GM18505 (cell line): ENCODE data around the gene NKX6-2.

ENCODE experiments used
- ATAC-seq: cut with Tn5 transposase; IDR thresholded peaks from one replicate; pipeline ENCODE4 v1.9.1; 2021; ENCODE audit not compliant: unreplicated experiment
- POLR2A ChIP-seq: IDR thresholded peaks from 4 replicates; pipeline ENCODE4 v1.6.1; 2011; ENCODE audit warnings: borderline replicate concordance; ENCODE audit not compliant: insufficient read depth, insufficient read length; ENCODE audit errors: extremely low read depth

The NKX6-2 gene

DNA sequence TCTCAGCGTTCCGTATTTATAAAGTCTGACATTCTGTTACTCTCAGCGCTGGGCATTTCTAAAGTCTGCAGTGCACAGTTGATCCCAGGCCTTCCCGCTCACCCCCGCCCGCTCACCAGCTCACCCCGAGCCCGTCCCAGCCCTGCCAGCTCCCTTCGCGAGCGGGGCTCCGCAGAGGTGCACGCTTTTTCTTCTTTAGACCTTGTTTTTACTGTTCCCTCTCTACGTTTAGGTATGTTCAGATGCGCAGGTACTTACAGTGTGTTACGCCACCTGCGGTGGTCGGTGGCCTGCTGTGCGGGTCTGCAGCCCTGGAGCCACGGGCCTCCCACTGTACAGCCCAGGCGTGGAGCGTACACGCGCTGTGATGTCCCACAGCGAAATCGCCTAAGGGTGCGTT is 28.8 kb downstream of the NKX6-2 start:
- ATAC-seq: no peak
- no peak for TF ChIP-seq POLR2A

DNA sequence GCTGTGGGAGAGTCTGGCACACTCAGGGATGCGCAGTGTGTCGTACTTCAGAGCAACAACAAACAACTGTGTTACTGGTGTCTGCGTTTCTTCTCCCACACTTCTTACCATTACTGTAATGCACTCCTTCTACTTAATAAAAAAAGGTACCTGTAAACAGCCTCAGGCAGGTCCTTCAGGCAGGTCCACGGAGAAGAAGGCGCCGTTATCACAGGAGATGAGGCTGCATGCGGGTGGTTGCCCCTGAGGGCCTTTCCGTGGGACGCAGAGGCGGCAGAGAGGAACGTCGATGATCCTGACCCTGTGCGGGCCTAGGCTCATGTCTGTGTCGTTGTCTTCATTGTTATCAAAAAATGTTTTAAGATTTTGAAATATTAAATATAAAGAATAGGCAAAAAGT is 29.4 kb downstream of the NKX6-2 start:
- ATAC-seq: no peak
- TF ChIP-seq POLR2A: no peak

DNA sequence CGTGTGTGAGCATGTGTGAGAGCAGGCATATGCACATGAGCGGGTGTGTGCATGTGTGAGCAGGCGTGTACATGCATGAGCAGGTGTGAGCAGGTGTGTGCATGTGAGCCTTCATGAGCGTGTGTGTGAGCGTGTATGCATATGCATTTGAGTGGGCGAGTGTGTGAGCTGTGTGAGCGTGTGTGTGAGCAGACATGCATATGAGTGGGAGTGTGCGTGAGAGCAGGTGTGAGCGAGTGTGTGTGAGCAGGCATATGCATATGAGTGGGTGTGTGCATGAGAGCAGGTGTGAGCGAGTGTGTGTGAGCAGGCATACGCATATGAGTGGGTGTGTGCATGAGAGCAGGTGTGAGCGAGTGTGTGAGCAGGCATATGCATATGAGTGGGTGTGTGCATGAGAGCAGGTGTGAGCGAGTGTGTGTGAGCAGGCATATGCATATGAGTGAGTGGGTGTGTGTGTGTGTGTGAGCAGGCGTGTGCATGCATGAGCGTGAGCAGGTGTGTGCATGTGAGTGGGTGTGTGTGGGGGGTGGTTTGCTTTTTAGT is 30.7 kb downstream of the NKX6-2 start:
- ATAC-seq: no peak
- no peak for TF ChIP-seq POLR2A

DNA sequence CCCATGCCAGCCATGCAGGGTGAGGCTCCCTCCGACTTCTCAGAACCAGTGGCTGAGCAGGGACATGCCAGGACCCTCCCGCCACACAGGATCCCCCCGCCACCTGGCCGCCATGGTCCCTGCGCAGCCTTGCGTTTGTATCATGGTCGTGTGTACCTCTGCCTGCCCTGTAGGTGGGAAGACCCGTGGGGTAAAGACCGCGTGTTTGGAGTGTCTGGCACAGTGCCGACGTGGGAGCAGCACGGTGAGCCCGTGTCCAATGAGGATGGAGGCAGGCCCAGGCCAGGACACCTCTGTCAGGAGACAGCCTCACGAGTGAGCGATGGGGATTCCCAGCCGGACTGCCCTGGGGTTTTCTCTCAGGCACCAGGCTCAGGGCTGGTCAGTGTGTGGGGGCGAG is 31.9 kb downstream of the NKX6-2 start:
- no peak for ATAC-seq
- no peak for TF ChIP-seq POLR2A

DNA sequence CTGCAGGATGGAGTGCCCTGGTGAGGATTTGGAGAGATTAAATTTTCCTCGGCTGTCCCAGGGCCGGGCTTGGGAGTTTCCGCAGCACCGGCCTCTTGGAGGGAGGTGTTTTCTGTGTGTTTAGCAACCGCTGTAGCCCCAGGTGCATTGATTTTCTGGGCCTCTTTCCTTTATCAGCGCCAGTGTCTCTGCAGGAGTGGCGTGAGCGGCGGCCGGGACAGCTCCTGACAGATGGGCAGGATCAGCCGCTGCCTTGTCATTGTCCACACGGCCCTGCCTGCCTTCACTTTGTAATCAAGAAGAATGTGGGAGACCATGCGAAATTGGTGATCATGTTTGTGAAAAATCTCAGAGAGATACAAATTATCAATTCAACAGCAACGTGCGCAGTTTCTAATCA is 32.4 kb downstream of the NKX6-2 start:
- TF ChIP-seq POLR2A: no peak
- no peak for ATAC-seq

DNA sequence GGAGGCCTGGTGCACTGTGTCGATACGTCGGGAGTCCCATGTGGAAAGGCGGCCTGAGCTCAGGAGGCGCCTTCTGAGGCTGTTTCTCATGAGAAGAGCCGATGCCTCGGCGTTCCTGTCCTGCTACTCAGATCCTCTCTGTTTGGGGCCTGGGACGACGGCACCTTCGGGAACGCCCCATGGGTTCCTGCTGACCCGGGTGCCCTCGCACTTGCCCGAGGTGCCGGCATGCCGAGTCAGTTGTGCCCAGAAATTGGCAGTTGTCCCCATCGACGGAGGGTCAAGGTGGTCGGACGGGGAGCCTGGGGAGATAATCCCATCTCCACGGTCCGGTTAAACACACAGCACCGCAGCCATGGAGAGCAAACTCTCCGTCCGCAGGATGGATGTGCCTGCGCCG is 33.0 kb downstream of the NKX6-2 start:
- no peak for TF ChIP-seq POLR2A
- no peak for ATAC-seq

DNA sequence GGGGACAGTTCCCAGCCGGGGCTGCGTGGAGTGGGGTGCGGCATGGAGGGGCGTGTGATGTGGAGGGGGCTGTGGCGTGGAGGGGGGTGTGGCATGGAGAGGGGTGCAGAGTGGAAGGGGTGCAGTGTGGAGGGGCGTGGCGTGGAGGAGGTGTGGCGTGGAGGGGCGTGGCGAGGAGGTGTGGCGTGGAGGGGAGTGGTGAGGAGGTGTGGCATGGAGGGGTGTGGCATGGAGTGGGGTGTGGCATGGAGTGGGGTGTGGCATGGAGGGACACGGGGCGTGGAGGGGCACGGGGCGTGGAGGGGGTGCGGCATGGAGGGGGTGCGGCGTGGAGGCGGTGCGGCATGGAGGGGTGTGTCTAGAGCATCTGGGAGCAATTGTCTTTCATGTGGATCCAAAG is 33.6 kb downstream of the NKX6-2 start:
- ATAC-seq: no peak
- no peak for TF ChIP-seq POLR2A

DNA sequence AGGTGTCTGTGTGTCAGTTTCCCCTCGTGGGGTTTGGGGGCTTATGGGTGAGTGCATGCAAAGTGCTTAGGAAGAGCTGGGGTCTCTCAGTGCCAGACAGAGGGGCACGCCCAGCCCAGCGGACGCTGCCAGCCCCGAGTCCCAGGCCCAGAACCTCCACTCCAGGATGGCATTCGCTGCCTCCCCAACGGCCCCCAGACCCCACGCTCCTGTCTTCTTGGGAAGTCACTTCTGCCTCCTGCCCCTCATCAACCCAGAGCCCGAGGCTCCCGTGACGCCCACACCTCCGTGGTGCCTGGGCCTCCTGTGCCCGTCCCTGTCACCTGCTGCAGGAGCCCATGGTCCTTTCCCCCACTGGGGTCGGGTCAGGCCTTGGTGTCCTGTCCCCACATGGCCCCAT is 35.0 kb downstream of the NKX6-2 start:
- no peak for ATAC-seq

DNA sequence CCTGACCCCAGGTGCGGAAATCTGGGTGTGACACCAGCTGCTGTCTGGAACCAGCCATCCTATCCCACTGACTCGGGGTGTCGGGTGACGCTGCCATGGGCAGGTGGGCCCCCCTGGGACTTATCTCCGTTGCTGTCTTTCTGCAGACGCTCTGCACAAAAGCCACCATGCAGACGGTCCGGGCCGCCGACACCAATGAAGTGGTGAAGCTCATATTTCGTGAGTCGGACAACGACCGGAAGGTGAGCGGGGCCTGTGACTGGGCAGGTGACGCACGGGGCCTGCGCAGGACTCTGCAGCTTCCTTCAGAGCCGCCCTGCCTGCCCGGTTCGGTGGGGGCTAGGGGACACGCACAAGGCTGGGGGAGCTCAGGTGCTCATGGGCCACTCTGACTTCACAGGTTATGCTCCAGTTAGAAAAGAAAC is 36.6 kb downstream of the NKX6-2 start:
- no peak for TF ChIP-seq POLR2A
- no peak for ATAC-seq

More for the DNA sequence above, 35.0 kb downstream of the NKX6-2 start:
- no peak for TF ChIP-seq POLR2A

DNA sequence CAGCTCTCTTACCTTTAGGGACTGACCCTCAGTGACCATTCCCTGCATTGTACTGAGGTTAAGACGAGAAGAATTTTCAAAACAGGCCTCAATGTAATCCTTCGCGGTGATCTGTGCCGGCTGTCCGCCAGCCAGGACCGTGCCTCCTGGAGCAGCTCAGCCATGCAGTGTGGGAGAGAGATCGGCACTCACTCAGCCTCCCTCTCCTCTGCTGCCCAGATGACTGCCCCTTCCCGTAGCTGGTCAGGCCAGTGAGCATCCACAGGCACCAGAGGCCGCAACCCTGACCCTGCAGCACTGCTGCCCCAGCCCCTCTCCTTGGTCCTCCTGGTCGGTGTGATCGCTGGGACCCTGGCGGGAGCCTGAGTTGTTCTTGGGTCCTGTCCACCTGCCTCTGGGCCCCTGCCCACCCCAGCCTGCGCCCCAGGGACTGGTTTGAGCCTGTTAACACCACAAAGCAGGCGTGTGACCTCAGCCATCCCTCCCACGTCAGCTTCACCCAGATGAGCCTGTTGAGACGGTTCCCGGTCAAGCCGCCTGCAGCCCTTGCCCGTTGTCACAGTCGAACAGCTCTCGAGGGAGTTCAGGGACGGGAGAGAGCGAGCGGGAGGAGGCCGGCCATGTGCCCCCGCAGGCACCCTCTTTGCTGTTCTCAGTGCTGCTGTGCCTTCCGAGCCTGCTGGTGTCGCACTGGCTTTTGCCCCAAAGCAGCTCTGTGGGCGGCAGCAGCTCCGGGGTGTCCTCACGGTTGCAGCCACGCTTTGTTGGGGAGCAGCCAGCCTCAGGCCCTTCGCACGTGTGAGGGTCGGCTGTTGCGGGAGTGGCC is 37.2 kb downstream of the NKX6-2 start:
- ATAC-seq: no peak
- TF ChIP-seq POLR2A: no peak

DNA sequence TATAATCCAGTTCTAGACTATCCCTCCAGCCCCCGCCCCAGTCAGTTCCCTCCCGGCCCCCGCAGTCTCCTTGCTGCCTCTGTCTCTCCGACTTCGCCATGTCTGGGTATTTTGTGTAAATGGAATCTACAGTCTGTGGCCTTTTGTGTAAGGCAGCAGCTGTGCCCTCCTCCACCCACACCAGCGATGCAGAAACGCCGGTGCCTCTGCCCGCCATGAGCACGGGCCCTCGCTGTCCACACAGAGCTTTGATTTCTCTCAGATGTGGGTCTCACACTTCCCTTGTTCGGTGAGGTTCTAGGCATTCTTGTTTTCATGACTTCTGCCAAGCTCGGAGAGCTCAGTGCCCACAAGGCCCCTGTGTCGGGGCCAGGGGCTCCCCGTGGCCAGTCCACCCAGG is 37.8 kb downstream of the NKX6-2 start:
- TF ChIP-seq POLR2A: no peak
- ATAC-seq: no peak

DNA sequence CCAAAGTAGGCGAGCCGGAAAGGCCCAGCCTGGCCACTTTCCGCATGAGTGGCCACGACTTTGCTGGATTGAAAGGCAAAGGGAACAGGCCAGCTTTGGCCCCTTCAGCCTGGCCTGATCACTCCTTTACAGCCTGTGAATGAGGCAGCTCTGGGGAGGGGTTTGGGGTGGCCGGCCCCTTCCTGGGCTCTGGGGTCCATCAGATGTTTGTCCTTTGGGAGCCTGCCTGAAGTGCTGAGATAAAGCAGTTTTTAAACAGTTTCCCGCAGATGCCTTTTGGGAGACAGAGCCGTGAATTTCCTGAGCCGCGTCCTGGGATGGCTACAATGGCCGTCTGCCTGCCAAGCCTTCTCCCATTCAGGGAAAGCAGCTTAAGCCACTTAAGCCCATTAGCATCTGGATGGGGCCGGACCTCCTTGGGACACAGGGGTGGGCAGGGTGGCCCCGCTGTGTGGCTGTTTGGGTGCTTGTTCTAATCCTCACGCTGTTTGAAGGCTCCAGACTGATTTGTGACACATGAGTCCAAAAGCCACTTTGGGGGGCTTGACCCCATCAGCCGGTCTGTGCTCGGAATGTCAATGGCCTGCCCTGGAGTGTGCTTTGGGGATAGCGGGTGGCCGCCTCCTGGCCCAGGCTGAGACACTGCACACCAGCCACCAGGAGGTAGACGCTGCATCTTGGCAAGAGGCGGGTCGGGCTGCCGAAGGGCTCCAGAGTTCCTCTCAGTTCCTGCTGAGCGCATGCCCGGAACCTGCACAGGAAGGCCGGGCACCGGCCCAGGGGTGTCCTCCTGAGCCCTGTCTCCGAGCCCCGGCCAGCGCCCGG is 38.9 kb downstream of the NKX6-2 start:
- ATAC-seq: no peak

DNA sequence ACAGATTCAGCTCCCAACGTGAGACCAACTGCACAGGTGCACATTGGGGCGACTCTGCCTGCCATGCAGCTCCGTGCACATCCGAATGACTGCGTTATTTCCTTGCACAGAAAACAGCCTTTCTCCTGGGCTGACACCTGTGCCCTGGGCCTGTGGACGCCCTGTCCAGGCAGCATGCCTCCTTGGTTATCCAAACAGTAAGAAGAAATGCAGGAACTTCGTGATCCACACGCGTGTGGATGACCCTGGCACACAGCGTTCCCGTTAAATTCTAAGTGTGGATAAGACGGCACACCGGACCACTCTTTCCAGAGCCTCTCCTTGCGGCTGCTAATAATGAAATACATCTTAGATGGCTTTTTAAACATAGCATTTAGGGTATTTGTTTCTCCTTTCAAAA is 39.6 kb downstream of the NKX6-2 start:
- no peak for ATAC-seq
- TF ChIP-seq POLR2A: no peak

More for the DNA sequence above, 38.9 kb downstream of the NKX6-2 start:
- TF ChIP-seq POLR2A: no peak
